GM12878 (cell line): ENCODE results near the gene TPRG1. TPM values are rescaled to one million over a fixed set of nuclear protein-coding genes. Genes with fewer than 3 reads are reported as not detected.
A peak's percentile ranks its signal among the peaks of the same experiment; 100 is the strongest.

ENCODE experiments used
- CEBPB ChIP-seq, 2 experiments: fragments of 150-350 bp in 1 of 2; IDR thresholded peaks; 2 replicates each; pipeline ENCODE4 v1.6.1; 2012 to 2014; ENCODE audit warnings: low read depth in 2 of 2, low read length in 2 of 2, borderline replicate concordance in 1 of 2, inconsistent platforms in 1 of 2
- EED ChIP-seq: sonication (generic); IDR thresholded peaks from 2 replicates; pipeline ENCODE4 v1.6.1; 2016; ENCODE audit warnings: antibody characterized with exemption, low read depth
- FOXK2 ChIP-seq: fragments of 450-650 bp; IDR thresholded peaks from 2 replicates; pipeline ENCODE4 v1.6.1; 2017; ENCODE audit warnings: mild to moderate bottlenecking, moderate library complexity
- FOXM1 ChIP-seq: IDR thresholded peaks from 2 replicates; pipeline ENCODE4 v1.6.1; 2012; ENCODE audit warnings: low read depth, mild to moderate bottlenecking, inconsistent platforms, low read length, moderate library complexity
- GATAD2B ChIP-seq: fragments of 450-650 bp; conservative IDR thresholded peaks from 2 replicates; pipeline ENCODE4 v1.6.1; 2017; ENCODE audit warnings: low read depth, mild to moderate bottlenecking, moderate library complexity
- HDAC6 ChIP-seq: fragments of 200-600 bp; sonication (generic); IDR thresholded peaks from one replicate; pipeline ENCODE4 v1.8.0; 2017; ENCODE audit warnings: antibody characterized with exemption; ENCODE audit not compliant: unreplicated experiment
- IRF4 ChIP-seq: IDR thresholded peaks from 2 replicates; pipeline ENCODE4 v1.6.1; 2011; ENCODE audit warnings: low read depth, low read length
- JUNB ChIP-seq: IDR thresholded peaks from 2 replicates; pipeline ENCODE4 v1.6.1; 2016; ENCODE audit warnings: antibody characterized with exemption, mild to moderate bottlenecking
- MEF2A ChIP-seq: IDR thresholded peaks from 2 replicates; pipeline ENCODE4 v1.6.1; 2011; ENCODE audit warnings: low read depth, mild to moderate bottlenecking, low read length, moderate library complexity; ENCODE audit not compliant: insufficient read depth
- NBN ChIP-seq: fragments of 450-650 bp; IDR thresholded peaks from 2 replicates; pipeline ENCODE4 v1.6.1; 2016
- NFIC ChIP-seq: IDR thresholded peaks from 2 replicates; pipeline ENCODE4 v1.6.1; 2012; ENCODE audit warnings: low read depth, mild to moderate bottlenecking, inconsistent platforms, low read length, moderate library complexity
- POLR2AphosphoS2 ChIP-seq: IDR thresholded peaks from 2 replicates; pipeline ENCODE4 v1.6.1; 2011; ENCODE audit warnings: low read depth, mild to moderate bottlenecking, low read length, improper control_type of control experiment, moderate library complexity
- POU2F2 ChIP-seq: IDR thresholded peaks from 3 replicates; pipeline ENCODE4 v1.6.1; 2011; ENCODE audit warnings: low read depth, mild to moderate bottlenecking, low read length, borderline replicate concordance
- RAD21 ChIP-seq: IDR thresholded peaks from 2 replicates; pipeline ENCODE4 v1.6.1; 2011; ENCODE audit warnings: mild to moderate bottlenecking, low read depth, low read length, moderate library complexity; ENCODE audit not compliant: insufficient read depth
- RFX5 ChIP-seq: IDR thresholded peaks from 2 replicates; pipeline ENCODE4 v1.6.1; 2011; ENCODE audit warnings: low read depth, low read length, improper control_type of control experiment
- RUNX3 ChIP-seq: IDR thresholded peaks from 2 replicates; pipeline ENCODE4 v1.6.1; 2012; ENCODE audit warnings: low read length, inconsistent platforms
- SMAD1 ChIP-seq: fragments of 450-650 bp; IDR thresholded peaks from 2 replicates; pipeline ENCODE4 v1.6.1; 2018; ENCODE audit warnings: mild to moderate bottlenecking, low read depth; ENCODE audit not compliant: partially characterized antibody
- YBX1 ChIP-seq: fragments of 450-650 bp; IDR thresholded peaks from 2 replicates; pipeline ENCODE4 v1.6.1; 2016; ENCODE audit warnings: antibody characterized with exemption
- ZNF207 ChIP-seq: fragments of 450-650 bp; IDR thresholded peaks from 2 replicates; pipeline ENCODE4 v1.6.1; 2014; ENCODE audit warnings: antibody characterized with exemption, mild to moderate bottlenecking, borderline replicate concordance
- ZNF24 ChIP-seq: fragments of 450-650 bp; IDR thresholded peaks from 2 replicates; pipeline ENCODE4 v1.6.1; 2017; ENCODE audit warnings: antibody characterized with exemption, mild to moderate bottlenecking
- polyA plus RNA-seq, 11 experiments: library from polyadenylated mRNA; depleted of rRNA in 4 of 11; unstranded in 6 of 11; stranded (reverse) in 5 of 11; fragments of >200 nt; fragmentation: Nextera tagmentation in 4 of 11; fragmentation: Illumina TruSeq in 1 of 11; extraction: Ambion mirVana in 4 of 11; extraction: Trizol in 1 of 11; gene quantifications; 1 replicate in 1 of 11; 2 replicates in 10 of 11; pipeline versions ENCODE4 v1.2.1 to v1.2.3, GENCODE V29; 2011 to 2016; ENCODE audit warnings: inconsistent platforms in 2 of 11, missing spikeins in 2 of 11, low read depth in 1 of 11
- total RNA-seq, 4 experiments: library from RNA; depleted of rRNA in 3 of 4; stranded (reverse); fragments of >200 nt in 3 of 4; fragmentation: Illumina TruSeq in 1 of 4; extraction: Trizol in 1 of 4; gene quantifications; 2 replicates each; pipeline versions ENCODE4 v1.2.1 to v1.2.3, GENCODE V29; 2013 to 2021
- TF ChIP-seq, protein P1 (sequence below): fragments of 450-650 bp; IDR thresholded peaks from 2 replicates; pipeline ENCODE4 v1.6.1; 2017; ENCODE audit warnings: antibody characterized with exemption, mild to moderate bottlenecking, moderate library complexity
- TF ChIP-seq, protein P2 (sequence below): IDR thresholded peaks from 2 replicates; pipeline ENCODE4 v1.6.1; 2011; ENCODE audit warnings: borderline replicate concordance, low read depth, mild to moderate bottlenecking, moderate library complexity, low read length; ENCODE audit not compliant: insufficient read depth, poor library complexity, severe bottlenecking
- TF ChIP-seq, protein P3 (sequence below): fragments of 450-650 bp; IDR thresholded peaks from 2 replicates; pipeline ENCODE4 v1.6.1; 2014; ENCODE audit warnings: mild to moderate bottlenecking

The TPRG1 gene
- total and polyA plus RNA-seq, 10 of the 15 experiments (the other 5 are each of a cell fraction or from before 2014, with no cell fraction given) = 0.26 to 30.7 (median 3.6) TPM

DNA sequence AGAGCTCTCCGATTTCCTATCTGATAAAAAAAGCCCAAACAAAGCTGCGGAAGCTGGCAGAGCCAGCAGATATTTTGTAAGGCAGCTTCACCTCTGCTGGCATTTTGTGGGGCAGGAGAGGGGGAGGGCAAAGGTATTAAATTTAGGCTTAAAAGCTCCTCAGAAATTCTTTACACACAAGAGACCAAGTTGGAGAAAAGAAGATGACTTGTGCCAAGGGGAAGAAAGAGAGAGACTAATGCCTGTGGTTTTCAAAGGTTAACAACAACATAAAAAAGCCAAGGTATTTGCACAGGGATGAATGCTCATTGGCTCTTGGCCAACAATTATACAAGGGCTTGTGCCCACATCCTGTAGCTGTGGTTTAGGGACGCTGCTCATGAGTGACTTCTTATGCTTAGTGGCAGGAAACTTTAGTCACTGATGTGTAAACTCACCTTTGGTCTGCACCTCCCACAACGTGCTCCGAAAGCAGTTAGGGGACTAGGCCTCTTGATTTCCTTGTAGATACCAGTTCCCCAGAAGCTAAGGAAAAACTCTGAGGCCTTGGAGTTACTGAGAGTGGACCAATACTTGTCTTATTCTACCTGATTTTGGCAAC is 152.9 kb downstream of the TPRG1 start (continued):
- TF ChIP-seq, protein P1, sequence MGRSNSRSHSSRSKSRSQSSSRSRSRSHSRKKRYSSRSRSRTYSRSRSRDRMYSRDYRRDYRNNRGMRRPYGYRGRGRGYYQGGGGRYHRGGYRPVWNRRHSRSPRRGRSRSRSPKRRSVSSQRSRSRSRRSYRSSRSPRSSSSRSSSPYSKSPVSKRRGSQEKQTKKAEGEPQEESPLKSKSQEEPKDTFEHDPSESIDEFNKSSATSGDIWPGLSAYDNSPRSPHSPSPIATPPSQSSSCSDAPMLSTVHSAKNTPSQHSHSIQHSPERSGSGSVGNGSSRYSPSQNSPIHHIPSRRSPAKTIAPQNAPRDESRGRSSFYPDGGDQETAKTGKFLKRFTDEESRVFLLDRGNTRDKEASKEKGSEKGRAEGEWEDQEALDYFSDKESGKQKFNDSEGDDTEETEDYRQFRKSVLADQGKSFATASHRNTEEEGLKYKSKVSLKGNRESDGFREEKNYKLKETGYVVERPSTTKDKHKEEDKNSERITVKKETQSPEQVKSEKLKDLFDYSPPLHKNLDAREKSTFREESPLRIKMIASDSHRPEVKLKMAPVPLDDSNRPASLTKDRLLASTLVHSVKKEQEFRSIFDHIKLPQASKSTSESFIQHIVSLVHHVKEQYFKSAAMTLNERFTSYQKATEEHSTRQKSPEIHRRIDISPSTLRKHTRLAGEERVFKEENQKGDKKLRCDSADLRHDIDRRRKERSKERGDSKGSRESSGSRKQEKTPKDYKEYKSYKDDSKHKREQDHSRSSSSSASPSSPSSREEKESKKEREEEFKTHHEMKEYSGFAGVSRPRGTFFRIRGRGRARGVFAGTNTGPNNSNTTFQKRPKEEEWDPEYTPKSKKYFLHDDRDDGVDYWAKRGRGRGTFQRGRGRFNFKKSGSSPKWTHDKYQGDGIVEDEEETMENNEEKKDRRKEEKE = no peak
- TF ChIP-seq GATAD2B (peak; percentile 75), JUNB (peak; percentile 37; the same call in 1 of the 2 replicates), CEBPB (IDR thresholded peaks at IDR 0.05; ENCODE audit: borderline replicate concordance in 1 of 2, low read depth in 2 of 2, low read length in 2 of 2) (peak in 1 of 2 experiments; percentile 90; a peak in 2 of 4 replicates), EED (peak; percentile 96), ZNF24 (no peak), ZNF207 (no peak), NBN (peak; percentile 69; the same call in 1 of the 2 replicates), POLR2AphosphoS2 (peak; percentile 53; the same call in 1 of the 2 replicates), RAD21 (0 out of 2 replicates have a peak, but pooled peaks have one; percentile 14), FOXK2 (no peak), IRF4 (0 out of 2 replicates have a peak, but pooled peaks have one; percentile 52), HDAC6 (no peak), RFX5 (no peak), POU2F2 (peak; percentile 70; the same call in 2 of the 3 replicates), NFIC (peak; percentile 97), FOXM1 (peak; percentile 95), YBX1 (no peak), MEF2A (peak; percentile 73; the same call in 1 of the 2 replicates), RUNX3 (peak; percentile 100), SMAD1 (peak; percentile 98)
- TF ChIP-seq, protein P2, sequence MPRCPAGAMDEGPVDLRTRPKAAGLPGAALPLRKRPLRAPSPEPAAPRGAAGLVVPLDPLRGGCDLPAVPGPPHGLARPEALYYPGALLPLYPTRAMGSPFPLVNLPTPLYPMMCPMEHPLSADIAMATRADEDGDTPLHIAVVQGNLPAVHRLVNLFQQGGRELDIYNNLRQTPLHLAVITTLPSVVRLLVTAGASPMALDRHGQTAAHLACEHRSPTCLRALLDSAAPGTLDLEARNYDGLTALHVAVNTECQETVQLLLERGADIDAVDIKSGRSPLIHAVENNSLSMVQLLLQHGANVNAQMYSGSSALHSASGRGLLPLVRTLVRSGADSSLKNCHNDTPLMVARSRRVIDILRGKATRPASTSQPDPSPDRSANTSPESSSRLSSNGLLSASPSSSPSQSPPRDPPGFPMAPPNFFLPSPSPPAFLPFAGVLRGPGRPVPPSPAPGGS = peak; percentile 73
- TF ChIP-seq, protein P3, sequence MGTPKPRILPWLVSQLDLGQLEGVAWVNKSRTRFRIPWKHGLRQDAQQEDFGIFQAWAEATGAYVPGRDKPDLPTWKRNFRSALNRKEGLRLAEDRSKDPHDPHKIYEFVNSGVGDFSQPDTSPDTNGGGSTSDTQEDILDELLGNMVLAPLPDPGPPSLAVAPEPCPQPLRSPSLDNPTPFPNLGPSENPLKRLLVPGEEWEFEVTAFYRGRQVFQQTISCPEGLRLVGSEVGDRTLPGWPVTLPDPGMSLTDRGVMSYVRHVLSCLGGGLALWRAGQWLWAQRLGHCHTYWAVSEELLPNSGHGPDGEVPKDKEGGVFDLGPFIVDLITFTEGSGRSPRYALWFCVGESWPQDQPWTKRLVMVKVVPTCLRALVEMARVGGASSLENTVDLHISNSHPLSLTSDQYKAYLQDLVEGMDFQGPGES = no peak
